ENCODE data around the gene VAV1. TPM values are rescaled to one million over a fixed set of nuclear protein-coding genes. Genes with fewer than 3 reads are reported as not detected.

Gene VAV1
- total and polyA plus RNA-seq, 10 of the 15 experiments (the other 5 are each of a cell fraction or from before 2014, with no cell fraction given), result 1.6 to 76.8 (median 40.7) TPM

DNA sequence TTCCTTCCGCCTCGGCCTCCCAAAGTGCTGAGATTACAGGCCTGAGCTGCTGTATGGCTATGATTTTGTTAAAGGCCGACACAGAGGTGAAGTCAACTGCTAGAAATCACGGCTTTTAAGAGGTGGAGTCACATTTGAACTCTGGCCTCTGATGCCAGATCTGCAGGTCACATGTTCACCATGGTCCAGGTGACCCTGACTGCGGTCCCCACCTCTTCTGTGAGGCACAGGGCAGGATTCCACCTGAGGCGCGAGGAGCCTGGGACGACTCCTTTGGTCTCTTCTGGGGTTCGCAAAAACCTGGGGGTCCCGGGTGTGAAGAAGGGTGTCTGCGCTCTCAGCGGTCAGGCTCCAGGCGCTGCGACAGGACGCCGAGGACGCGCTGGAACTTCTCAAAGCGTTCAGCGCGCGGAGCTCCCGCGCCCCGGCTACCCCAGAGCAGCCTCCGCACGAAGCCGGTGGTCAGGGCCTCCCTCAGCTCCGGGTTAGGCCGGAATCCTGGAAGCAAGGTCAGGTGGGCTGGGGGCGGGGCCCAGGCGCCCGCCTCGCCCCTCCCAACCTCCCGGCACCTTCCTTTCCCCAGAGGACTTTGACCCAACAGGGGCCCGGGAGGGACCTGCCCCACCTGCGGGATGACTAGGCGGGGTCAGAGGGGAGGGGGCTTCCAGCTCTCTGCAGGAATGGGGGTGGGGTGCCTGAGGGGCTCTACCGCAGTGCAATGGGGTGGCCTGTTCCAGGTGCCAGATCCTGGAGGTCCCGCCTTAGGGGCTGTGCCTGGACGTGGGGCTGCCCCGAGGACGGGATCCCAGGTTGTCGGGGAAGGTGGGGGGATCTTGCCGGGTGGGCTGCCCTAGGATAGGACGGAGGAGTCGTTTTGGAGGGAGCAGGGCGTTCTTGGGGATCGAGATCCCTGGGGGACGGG, 20.0 kb upstream of the VAV1 start:
- H3K4me3 ChIP-seq, result peak overlapping the region; percentile 48; the same call in 1 of the 2 replicates
- FAIRE-seq, result no peak
- ChIA-PET SMC1A (ENCODE audit: uncharacterized antibody, unreplicated experiment) (interaction anchor here (1.0 kb wide), 1 partner anchor 11 kb away, joined by 3 read pairs; no protein-coding TSS in a partner anchor), POLR2A (interaction anchor here (0.6 kb wide), 1 partner anchor 111 kb away, joined by 3 read pairs; no protein-coding TSS in a partner anchor), CTCF (interaction anchor here (0.9 to 1.4 kb wide), 2 partner anchors 14 to 222 kb away, joined by 4 to 7 read pairs; partner anchors contain the start of genes GPR108 and TNFSF9), RAD21 (ENCODE audit: unreplicated experiment) (interaction anchor here (0.6 to 1.0 kb wide), 4 partner anchors 14 to 252 kb away, joined by 3 to 6 read pairs (median 3); partner anchors contain the start of gene VAV1)
- H3K36me3 ChIP-seq (ENCODE audit: control insufficient read depth in 2 of 2, insufficient read depth in 2 of 2, low read length in 1 of 2), result peaks cover 9 to 13% of the 10 kb centered on the region in 2 experiments
- no peaks in the 10 kb centered on the region for H4K20me1 ChIP-seq (ENCODE audit: control insufficient read depth, insufficient read depth)
- H3K79me2 ChIP-seq (ENCODE audit: control insufficient read depth, insufficient read depth, low read length), result no peaks in the 10 kb centered on the region; the same call in 1 of the 2 replicates
- intact Hi-C loops (cut with micrococcal nuclease; ENCODE audit: unreplicated experiment) (loop anchor here (5.0 kb wide), 2 partner anchors 110 to 120 kb away; no protein-coding TSS in a partner anchor), in situ Hi-C loops (cut with MboI) (no loop called here)
- peak overlapping the region; percentile 50; the same call in 1 of the 2 replicates for H3K9ac ChIP-seq (ENCODE audit: control insufficient read depth, insufficient read depth, low read length)
- BruUV-seq (replicated peaks), result no TSS peak
- no peaks in the 10 kb centered on the region for H3K9me3 ChIP-seq (replicated peaks; ENCODE audit: control insufficient read depth, insufficient read depth, low read length)
- H3K4me1 ChIP-seq (ENCODE audit: control insufficient read depth, insufficient read depth, low read length), result peaks cover 17% of the 10 kb centered on the region
- 79% methylated on average over 28 of the region's 50 CpGs for WGBS (ENCODE audit: insufficient coverage, insufficient replicate concordance, low lambda C conversion rate, missing lambda C conversion rate)
- no peak for ATAC-seq
- peak overlapping the region; percentile 64 for H3K27ac ChIP-seq (ENCODE audit: control insufficient read depth, insufficient read depth)
- H3K27me3 ChIP-seq (replicated peaks in 1 of 2; ENCODE audit: control insufficient read depth in 2 of 2, insufficient read depth in 2 of 2, low read length in 1 of 2), result no peaks in the 10 kb centered on the region
- H3K4me2 ChIP-seq (ENCODE audit: control insufficient read depth, insufficient read depth), result peak overlapping the region; percentile 92
- H2AFZ ChIP-seq (ENCODE audit: control insufficient read depth, low read depth, low read length), result peak overlapping the region; percentile 91
- DNase-seq (ENCODE audit: low read depth, low spot score), result no peak
- no peak for TF ChIP-seq MEF2B (IDR thresholded peaks at IDR 0.05; ENCODE audit: partially characterized antibody, poor library complexity, severe bottlenecking)
- TF ChIP-seq SMAD5 (IDR thresholded peaks at IDR 0.05; ENCODE audit: low read depth), result no peak

Measured in GM12878 (cell line).